Left colon (tissue), 2 donors: Measurements from ENCODE around the gene BHLHA15. TPM values are rescaled to one million over a fixed set of nuclear protein-coding genes. Genes with fewer than 3 reads are reported as not detected.

Experiments
- ATAC-seq: fragments of 200-7000 bp; cut with Tn5 transposase; one replicate; pipeline ENCODE4 v1.9.1; 2020; ENCODE audit warnings: mild to moderate bottlenecking, moderate library complexity
- DNase-seq, 2 donors: peaks; one replicate each; pipeline ENCODE4 v3.0.0-alpha.2; 2020
- intact Hi-C, 2 donors: fragments of 100-400 bp; cut with DNase I in 1 of 2; cut with micrococcal nuclease in 1 of 2; formaldehyde crosslinking; loops; one replicate each; pipeline versions ENCODE4 v1.11.2 to v1.14.0; 2022; cut with DNase I, micrococcal nuclease
- total RNA-seq, 2 donors: library from RNA; stranded (reverse); fragmentation: NEBNext Ultra II Directional; extraction: Animal tissue kit (Norgen Biotek cat#: 25700); gene quantifications; one replicate each; pipeline ENCODE4 v1.2.1, GENCODE V29; 2021
- donor health status: DM: no; HTN: no; CAD: no.
- donor health status: DM: yes; HTN: yes; CAD: no.

Gene BHLHA15
- total RNA-seq, 2 donors from 2014 or later, result 1.0 to 3.3 TPM

- intact Hi-C loops, result no loop called here
- DNase-seq, result peak in 1 of 2 donors; percentile 13
These were observed 10.6 kb downstream of the BHLHA15 start for GRCh38 chr7:98221611-98222532.

DNA sequence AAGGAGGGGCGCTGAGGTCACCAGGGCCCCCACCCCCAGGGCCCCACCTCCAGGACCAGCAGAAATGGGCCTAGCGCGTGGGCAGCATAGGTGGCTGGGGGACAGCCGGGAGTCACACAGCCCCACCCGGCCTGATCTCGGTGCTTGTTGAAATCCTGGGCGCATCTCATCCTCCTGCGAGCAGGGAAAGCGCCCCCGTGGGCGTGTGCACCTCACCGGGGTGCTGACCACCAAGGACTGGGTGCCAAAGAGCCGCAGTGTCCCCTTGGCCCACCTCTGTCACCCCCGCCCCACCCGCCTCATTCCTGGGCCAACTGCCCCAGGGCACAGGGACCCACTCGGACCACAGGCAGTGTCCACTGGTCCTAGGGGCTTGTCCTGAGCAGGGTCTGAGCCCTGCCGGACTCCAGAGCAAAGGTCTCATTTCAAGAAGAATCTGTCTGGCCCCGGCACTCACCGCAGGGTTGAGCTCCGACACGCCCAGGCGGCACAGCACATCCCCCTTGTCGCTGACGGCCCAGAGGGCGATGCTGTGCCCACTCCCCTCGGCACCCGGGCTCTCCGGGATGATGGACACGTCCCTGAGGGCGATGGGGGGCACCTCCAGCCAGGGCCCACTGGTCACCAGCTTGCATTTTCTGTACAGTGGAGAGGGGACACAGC, 11.4 kb downstream of the BHLHA15 start:
- ATAC-seq (no peak), DNase-seq (peak in 1 of 2 donors; percentile 18)
- intact Hi-C loops, result no loop called here

More at GRCh38 chr7:98221611-98222532, 10.6 kb downstream of the BHLHA15 start:
- ATAC-seq, result no peak

GRCh38 chr7:98223351-98223897, 12.2 kb downstream of the BHLHA15 start:
- intact Hi-C loops, result no loop called here
- ATAC-seq, result no peak
- DNase-seq, result peak in 1 of 2 donors; percentile 14

GRCh38 chr7:98223898-98224700, 12.9 kb downstream of the BHLHA15 start:
- intact Hi-C loops, result no loop called here
- no peak for ATAC-seq
- DNase-seq, result no peak

GRCh38 chr7:98224701-98225181, 13.5 kb downstream of the BHLHA15 start:
- intact Hi-C loops, result no loop called here
- DNase-seq (no peak), ATAC-seq (no peak)

- ATAC-seq (no peak), DNase-seq (no peak)
- intact Hi-C loops, result no loop called here
These were observed 14.8 kb downstream of the BHLHA15 start for GRCh38 chr7:98225913-98226614.

- DNase-seq (no peak), ATAC-seq (no peak)
- intact Hi-C loops, result no loop called here
These were observed 16.7 kb downstream of the BHLHA15 start for GRCh38 chr7:98227939-98228338.

- no peak for DNase-seq
- ATAC-seq, result no peak
- intact Hi-C loops, result no loop called here
These were observed 17.6 kb downstream of the BHLHA15 start for GRCh38 chr7:98228801-98229200.

DNA sequence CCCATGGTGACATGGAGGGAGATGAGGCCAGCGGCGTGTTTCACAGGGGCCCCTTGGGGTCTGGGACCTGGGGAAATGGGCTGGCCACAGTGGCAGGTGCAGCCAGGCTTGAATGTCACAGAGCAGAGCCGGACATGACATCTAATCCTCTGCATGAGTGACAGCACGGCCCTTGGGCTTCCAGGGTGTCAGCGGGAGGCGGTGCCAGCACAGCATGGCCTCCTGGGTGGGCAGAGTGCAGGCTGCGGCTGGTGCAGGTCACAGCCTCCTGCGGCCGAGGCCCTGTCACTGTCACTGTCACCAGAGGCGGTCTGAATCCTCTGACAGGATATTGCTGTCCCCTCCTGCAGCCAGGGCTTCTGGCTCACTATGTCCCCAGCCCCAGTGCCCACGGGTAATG, 18.2 kb downstream of the BHLHA15 start:
- ATAC-seq, result no peak
- no peak for DNase-seq
- intact Hi-C loops, result no loop called here

GRCh38 chr7:98229991-98230745, 18.9 kb downstream of the BHLHA15 start:
- intact Hi-C loops, result no loop called here
- ATAC-seq, result no peak
- DNase-seq, result no peak

DNA sequence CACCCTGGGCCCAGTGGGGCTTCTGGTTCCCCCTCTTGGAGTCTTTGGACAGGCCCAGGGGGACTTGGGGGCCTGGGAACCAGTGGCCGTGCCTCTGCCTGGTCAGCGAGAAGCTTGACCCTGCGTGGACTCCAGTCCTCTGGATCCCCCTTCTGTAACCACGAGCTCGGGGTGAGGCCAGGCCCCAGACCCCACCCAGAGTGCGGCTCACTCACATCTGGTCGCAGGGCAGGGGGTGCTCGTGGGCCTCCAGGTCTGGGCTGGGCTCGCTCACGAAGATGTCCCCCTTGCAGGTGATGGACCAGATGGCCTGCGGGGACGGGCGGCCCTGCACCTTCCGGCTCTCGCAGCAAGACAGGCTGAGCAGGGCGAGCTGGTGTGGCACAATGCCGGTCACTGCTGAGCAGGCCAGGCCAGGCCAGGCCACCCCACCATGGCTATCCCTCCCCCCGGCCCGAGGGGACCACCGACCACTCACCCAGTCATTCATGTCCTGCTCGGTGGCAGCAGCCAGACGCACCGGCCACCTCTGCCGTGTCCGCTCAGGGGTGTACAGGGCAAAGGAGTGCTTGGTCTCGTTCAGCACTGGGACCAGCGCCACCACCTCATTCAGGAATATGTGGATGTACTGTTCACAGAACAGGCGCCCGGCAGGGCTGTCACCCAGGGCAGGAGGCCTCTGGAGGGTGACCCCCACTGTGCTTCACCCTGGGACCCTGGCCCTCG, 19.7 kb downstream of the BHLHA15 start:
- intact Hi-C loops, result no loop called here

GRCh38 chr7:98231493-98232262, 20.4 kb downstream of the BHLHA15 start:
- ATAC-seq (no peak), DNase-seq (no peak)
- intact Hi-C loops, result no loop called here

More for the DNA sequence above, 19.7 kb downstream of the BHLHA15 start:
- ATAC-seq (no peak), DNase-seq (no peak)

- intact Hi-C loops, result no loop called here
- DNase-seq, result no peak
- ATAC-seq, result no peak
These were observed 21.0 kb downstream of the BHLHA15 start for GRCh38 chr7:98232263-98232585.

GRCh38 chr7:98232799-98233198, 21.6 kb downstream of the BHLHA15 start:
- intact Hi-C loops, result no loop called here
- ATAC-seq, result no peak
- DNase-seq, result no peak

GRCh38 chr7:98233219-98234070, 22.2 kb downstream of the BHLHA15 start:
- no peak for ATAC-seq
- intact Hi-C loops, result no loop called here

More at GRCh38 chr7:98233219-98234070, 22.2 kb downstream of the BHLHA15 start:
- no peak for DNase-seq
